ENCODE results near the gene SLIT3.

SLIT3 gene

GRCh38 chr5:168844016-168844921 lies 456.7 kb downstream of the SLIT3 start:
- no peak for DNase-seq

DNA sequence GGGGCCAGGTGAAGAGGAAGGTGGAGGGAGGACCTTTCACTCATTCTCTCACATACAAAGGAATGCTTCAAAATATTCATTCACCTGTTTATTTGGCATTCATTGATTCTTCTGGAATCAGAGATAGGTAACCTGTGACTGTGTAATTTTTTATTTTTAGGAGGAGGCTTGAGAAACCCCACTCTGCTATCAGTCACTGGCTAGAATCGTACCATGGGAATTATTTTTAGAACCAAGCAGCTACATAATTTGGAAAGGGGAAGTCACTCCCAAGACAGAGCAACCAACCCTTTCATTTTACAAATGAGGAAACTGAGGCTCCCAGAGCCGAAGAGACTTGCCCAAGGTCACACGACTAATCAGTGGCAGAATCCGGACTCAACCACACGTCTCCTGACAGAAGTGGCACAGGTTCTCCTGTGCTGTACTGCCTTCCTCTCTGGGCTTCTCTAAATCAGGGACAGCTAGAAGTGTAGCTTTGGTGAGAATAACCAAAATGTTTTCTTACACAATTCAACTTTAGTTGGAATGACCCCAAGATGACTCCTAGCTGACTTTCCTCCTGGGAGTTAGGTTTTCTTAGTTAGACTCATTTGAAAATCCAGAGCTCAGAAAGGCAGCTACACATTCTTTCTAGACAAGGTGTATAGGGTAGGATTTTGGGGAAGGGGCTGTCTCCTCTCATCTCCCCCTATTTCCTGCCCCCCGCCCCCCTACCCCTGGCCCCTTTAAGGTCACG lies 457.5 kb downstream of the SLIT3 start:
- no peak for DNase-seq

- no peak for DNase-seq
Observed at GRCh38 chr5:168842571-168843205, 458.3 kb downstream of the SLIT3 start.

- no peak for DNase-seq
Observed at GRCh38 chr5:168837852-168838251, 463.1 kb downstream of the SLIT3 start.

DNA sequence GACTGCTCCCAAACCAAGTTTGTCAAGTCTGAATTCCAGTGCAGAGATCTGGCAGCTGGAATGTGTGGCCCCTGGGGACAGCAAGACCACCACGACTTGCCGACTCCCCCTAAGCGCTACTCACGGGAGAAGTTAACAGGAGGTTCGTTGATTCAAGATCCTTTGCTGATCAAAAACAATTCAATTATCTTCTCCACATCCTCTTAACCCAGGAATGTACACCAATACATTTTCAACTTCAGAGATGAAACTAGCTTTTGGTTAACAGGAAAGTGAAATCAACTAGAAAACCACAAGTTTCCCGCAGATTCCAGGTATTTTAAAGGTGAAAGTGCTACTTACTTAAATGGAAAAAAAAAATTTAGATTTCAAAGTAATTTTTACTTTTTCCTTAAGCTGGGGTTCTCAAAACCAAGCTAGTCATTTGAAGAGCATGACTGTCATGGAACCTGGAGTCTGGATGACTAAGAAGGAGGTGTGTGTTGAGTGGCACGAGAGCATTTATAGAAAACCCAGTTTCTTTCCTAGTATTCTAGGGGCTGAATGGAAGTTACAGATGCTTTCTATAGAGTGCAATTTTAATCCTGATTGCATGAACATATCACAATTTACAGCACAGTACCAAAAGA lies 464.2 kb downstream of the SLIT3 start:
- no peak for DNase-seq

DNA sequence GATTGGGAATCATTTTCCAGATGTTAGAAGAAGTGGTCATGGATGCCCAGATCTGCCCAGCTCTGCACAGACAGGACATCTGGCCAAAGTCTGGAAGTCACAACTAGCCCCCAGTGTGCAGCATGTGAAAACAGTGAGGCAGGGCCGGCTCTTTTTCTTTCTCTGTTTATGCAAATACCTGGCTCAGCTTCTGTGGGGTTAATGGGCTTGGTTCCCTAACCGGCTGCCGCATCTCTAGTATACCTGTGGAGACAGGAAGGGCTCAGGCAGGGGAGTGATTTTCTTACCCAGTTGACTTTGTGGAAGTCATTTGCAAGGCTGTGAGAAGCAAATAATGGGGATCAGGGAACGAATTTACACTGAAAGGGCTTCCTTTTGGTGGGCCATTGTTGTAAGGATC lies 467.0 kb downstream of the SLIT3 start:
- DNase-seq: no peak

DNA sequence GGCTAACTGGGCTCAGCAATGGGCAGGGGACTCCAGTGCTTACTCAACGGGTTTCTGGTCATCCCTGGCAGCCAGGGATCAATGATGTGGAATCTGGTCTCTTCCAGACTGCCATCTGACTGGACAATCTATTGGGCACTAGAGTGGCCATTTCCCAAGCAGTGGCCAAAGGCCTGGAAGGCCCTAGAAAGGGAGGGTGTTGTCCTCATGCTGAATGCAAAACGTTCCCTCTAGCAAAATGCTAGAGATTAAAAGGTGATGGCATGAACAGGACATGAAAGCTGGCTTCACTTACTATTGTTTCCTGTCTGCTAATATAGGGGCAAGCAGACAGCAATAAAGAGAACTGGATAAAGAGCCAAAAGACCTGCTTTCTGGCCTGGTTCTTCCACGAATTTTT lies 467.6 kb downstream of the SLIT3 start:
- no peak for DNase-seq

DNA sequence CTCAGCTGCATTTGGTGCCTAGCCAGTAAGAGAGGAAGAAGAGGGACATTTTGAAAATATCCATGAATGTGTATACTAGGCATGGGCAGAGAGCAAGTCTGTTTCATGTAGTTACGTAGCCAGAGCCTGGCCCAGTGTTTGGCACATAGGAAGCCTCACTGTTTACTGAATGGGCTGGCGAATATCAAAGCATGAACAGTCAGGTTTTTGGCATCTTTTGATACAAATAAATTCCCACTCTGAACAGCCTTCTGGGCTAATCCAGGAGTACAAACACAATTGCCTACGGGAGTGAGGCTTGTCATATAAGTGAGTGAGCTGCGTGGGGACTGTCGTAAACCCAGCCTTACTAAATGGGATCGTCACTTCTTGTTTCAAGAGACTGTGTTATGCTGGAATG lies 468.6 kb downstream of the SLIT3 start:
- no peak for DNase-seq

DNA sequence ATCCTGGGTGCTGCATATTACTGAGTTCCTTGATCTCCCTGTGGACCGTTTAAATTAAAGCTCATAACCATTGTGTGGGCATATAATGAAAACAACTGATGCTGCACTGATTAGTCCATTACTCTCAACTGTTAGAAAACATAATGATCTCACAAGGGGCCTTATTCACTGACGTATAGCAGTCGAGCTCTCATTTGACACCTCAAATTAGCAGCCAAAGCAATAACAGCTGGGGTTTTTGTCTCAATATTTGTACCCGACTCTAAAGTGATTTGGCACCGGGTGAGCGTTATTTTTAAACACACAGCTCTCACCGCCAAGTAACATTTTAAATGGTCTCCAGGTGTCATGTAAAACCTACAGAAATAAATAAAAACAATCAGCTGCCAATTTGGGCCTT lies 469.6 kb downstream of the SLIT3 start:
- no peak for DNase-seq

- DNase-seq: no peak
Observed at GRCh38 chr5:168830833-168831232, 470.1 kb downstream of the SLIT3 start.

GRCh38 chr5:168829922-168830417 lies 471.0 kb downstream of the SLIT3 start:
- no peak for DNase-seq

DNA sequence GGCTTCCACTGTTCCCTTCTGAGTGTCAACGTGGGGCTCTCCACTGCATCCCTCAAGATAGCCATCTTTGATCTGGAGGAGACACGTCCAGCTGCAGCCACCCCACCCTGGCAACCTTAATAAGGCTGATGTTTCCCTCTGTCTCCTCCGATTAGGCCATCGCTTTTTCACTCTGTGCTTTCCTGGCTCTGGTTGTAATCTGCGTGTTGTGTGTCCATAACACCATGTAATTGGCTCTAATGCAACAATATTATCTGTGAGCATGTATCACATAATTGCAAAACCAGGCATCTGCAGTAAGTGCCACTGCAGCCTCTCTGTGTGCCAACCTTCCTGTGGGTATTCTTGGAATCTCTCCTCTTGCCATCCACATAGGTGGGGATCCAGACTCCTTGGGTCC lies 471.9 kb downstream of the SLIT3 start:
- DNase-seq: no peak

DNA sequence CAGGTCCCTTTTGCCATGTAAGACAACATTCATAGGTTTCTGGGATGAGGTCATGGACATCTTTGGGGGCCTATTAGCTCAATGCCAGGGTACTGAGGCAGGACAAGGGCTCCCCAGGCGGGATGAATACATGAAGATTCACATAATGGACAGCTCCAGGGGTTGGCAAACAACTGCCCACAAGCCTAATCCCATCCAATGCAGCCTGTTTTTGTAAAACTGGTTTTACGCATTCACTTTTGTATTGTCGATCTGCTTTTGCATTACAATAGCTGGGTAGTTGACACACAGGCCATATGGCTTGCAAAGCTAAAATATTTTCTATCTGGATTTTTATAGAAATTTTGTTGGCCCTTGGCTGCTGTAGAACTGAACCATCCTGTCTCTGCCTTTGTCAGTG lies 473.3 kb downstream of the SLIT3 start:
- DNase-seq: no peak

DNA sequence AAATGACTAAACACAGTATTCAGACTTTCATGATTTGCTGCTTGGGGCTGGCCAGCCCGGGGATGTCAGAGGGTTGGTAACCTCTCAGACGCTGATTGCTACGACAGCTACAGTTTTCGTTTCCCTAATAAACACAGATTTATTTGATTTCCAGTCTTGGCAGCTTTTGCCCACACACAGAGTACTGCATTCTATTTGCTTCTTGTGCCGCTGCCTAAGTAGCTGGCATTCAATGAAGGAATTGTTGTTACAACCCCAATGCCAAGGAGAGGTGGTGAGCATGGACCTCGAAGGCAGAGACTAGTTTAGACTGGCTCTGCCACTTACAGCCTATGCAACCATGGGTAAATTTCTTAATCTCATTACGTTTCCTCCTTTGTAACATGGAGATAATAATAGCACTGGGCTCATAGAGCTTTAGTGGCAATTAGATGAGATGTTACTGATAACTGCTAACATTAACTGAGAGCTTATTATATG lies 474.7 kb downstream of the SLIT3 start:
- DNase-seq: no peak

GRCh38 chr5:168822745-168823281 lies 478.1 kb downstream of the SLIT3 start:
- DNase-seq: no peak

GRCh38 chr5:168822248-168822744 lies 478.6 kb downstream of the SLIT3 start:
- no peak for DNase-seq

DNA sequence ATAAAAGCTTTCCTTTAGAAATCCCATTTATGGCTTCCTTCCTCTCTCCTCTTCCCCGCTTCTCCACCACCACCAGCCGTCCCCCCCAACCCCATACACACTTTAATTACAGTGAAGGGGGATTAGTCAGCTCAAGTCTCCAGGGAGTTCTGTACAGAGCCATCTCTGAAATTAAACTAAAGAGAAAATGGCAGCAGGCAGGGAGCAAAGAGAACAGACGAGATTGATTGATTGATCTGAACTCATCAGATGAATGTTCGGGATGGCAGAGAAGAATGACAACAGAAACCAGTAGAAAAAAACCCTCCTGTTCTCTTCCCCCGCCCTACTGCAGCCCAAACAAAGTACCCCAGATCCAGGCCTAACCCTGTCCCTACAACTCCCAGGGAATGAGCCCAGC lies 480.1 kb downstream of the SLIT3 start:
- DNase-seq: no peak

DNA sequence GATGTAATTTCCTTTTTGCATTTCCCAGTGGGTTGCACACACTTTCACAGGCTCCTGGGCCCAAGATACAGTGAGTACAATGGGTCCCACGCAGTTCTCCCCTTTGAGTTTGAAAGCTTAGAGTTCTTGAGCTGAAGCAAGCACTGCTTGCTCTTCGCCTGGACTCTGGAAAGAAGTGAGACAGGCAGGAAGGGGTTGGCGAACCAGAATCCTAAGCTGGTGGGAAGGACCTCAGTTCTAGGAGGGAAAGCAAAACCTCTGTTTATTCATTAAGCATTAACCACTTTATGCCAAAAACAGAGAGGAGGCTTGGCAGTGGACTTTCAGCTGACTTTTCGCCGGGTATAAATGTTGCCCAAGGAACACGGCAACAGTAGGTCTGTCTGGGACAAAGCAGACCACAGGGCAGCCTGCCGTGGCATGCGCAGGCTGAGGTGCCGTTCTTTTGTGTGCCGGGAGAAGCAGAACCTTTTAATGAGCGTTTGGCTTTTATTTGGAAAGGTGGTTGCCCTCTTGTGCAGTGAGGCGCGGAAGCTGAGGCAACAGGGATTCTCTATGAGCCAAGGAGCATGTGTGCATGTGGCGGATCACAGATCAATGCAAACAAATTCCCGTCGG lies 481.8 kb downstream of the SLIT3 start:
- no peak for DNase-seq

DNA sequence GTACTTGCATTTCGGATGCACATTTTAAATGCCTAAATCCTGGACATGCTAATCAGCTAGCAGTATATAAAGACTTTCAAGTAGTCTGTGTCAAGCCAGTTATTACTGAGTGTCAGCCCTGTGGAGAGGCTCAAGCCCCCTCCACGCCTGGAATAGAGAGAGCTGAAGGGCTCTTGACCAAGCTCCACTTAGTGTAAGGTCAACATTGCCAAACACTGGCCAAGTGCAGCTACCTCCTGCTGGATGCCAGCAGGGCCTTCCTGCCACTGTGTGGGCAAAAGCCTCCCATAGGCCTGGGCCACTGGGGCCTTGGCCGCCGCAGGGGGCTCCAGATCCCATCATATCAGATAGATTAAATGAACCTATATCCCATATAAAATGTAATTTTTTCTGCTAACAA lies 482.4 kb downstream of the SLIT3 start:
- DNase-seq: no peak

DNA sequence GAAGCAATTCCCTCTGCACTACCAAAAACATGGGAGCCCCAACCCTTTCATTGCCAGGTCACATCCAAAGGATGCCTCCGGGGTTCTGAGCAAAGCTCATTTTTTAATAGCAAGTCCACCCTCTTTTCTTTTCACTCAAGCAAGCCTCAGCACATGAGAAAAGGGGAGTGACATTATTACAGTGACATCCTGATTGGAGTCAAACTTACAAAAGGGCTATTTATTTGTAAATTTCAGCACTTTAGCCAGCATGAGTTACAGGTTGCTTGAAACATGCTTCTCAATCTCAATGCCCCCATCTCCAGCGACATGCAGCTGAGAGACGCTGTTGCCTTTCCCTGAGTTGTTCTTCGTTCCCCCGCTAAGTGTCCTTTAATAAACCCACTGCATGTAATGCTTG lies 483.3 kb downstream of the SLIT3 start:
- DNase-seq: no peak

DNA sequence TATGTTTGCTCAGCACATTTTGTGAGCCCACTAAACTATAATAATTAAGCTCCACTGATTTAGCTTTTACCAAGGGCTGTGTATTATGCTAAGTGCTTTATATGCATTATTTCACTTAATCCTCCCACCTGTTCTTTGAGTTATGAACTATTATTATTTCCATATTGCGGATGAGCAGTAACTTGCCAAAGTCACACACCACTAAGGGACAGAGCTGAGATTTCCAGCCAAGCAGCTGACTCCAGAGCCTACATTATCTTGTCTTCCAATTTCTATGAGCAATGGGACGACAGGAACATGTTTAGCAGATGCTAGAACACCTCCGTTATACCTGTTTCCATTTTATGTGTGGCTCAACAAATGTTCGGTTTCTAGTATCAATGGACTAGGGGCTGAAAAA lies 484.3 kb downstream of the SLIT3 start:
- DNase-seq: no peak

All from GF-D8 (cell line).